Peyer's patch (tissue), 4 donors: Measurements from ENCODE around the gene SAAL1. TPM values are rescaled to one million over a fixed set of nuclear protein-coding genes. Genes with fewer than 3 reads are reported as not detected.

Experiments
- DNase-seq, 3 donors: peaks; one replicate each; pipeline ENCODE4 v3.0.0-alpha.2; 2017 to 2019
- H3K27ac ChIP-seq, 4 donors: fragments of 200-600 bp; sonication (generic); one replicate each; pipeline ENCODE4 v1.5.1; 2016 to 2019
- H3K27me3 ChIP-seq, 2 donors: fragments of 200-600 bp; sonication (generic); one replicate each; pipeline ENCODE4 v1.5.1; 2019
- H3K36me3 ChIP-seq, 3 donors: fragments of 200-600 bp; sonication (generic); one replicate each; pipeline ENCODE4 v1.5.1; 2016 to 2019
- H3K4me1 ChIP-seq, 4 donors: fragments of 200-600 bp; sonication (generic); one replicate each; pipeline ENCODE4 v1.5.1; 2016 to 2019
- H3K4me3 ChIP-seq, 4 donors: fragments of 200-600 bp; sonication (generic); 1 replicate in 3 of 4; 2 replicates in 1 of 4; pipeline ENCODE4 v1.5.1; 2016 to 2019; ENCODE audit warnings: mild to moderate bottlenecking in 1 of 4
- H3K9me3 ChIP-seq, 4 donors: fragments of 200-600 bp; sonication (generic); one replicate each; pipeline ENCODE4 v1.5.1; 2016 to 2019; ENCODE audit warnings: mild to moderate bottlenecking in 1 of 4
- CTCF ChIP-seq, 6 experiments: fragments of 450-650 bp in 4 of 6; fragments of 200-600 bp in 2 of 6; sonication (generic) in 1 of 6; IDR thresholded peaks; one replicate each; pipeline ENCODE4 v1.5.1; 2017 to 2019; ENCODE audit warnings: antibody characterized with exemption in 6 of 6, mild to moderate bottlenecking in 3 of 6, moderate library complexity in 1 of 6
- POLR2A ChIP-seq, 2 donors: fragments of 450-650 bp; IDR thresholded peaks; one replicate each; pipeline ENCODE4 v1.5.1; 2017; ENCODE audit warnings: antibody characterized with exemption in 2 of 2, mild to moderate bottlenecking in 2 of 2, moderate library complexity in 2 of 2
- total RNA-seq, 4 donors: library from RNA; depleted of rRNA; stranded (reverse); fragments of >200 nt; gene quantifications; one replicate each; pipeline ENCODE4 v1.1.0, GENCODE V29; 2016

SAAL1 gene
- total RNA-seq, 4 donors from 2014 or later, result 8.6 to 58.6 (median 15.5) TPM

DNA sequence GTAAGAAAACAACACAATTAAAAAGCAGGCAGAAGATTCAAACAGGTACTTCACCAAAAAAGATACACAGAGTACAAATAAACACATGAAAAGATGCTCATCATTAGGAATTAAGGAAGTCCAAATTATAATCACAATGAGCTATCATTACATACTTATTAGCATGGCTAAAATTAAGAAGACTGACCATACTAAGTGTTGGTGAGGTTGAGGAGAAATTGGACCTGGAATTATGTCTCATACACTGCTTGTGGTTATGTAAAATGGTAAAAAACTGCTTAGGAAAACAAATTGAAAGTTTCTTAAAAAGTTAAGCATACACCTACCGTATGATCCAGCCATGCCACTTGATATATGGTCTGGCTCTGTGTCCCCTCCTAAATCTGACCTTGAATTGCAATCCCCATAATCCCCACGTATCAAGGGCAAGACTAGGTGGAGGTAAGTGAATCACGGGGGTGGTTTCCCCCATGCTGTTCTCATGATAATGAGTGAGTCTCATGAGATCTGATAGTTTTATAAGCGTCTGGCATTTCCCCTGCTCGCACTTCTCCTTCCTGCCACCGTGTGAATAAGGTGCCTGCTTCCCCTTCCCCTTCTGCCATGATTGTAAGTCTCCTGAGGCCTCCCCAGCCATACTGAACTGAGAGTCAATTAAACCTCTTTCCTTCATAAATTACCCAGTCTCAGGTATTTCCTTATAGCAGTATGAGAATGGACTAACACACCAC, 4.8 kb downstream of the SAAL1 start:
- TF ChIP-seq CTCF (IDR thresholded peaks at IDR 0.05) (no peak), POLR2A (IDR thresholded peaks at IDR 0.05) (no peak)
- Histone ChIP-seq H3K9me3 (no peaks in the 10 kb centered on the region), H3K4me1 (peaks cover 0 to 12% (median 3%) of the 10 kb centered on the region in 4 donors), H3K27me3 (no peaks in the 10 kb centered on the region), H3K36me3 (peaks cover 0 to 32% (median 0%) of the 10 kb centered on the region in 3 donors), H3K27ac (no peak overlapping the region), H3K4me3 (no peak overlapping the region)
- DNase-seq, result no peak

DNA sequence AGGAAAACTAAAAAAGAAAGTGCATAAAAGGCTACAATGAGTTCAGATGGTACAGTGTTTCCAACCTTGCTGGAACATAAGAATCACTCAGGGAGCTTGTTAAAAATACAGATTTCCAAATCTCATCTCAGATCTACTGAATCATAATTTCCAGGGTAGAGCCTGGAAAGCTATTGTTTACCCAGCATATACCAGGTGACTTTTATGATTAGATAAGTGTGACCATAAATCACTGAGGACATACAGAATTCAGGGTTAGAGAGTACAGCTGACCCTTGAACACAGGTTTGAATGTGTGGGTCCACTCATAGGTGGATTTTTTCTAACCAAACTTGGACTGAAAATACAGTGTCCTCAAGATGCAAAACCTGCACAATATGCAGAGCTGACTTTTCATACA, 11.9 kb downstream of the SAAL1 start:
- H3K4me1 ChIP-seq, result no peaks in the 10 kb centered on the region
- no peaks in the 10 kb centered on the region for H3K9me3 ChIP-seq
- peaks cover 0 to 49% (median 0%) of the 10 kb centered on the region in 3 donors for H3K36me3 ChIP-seq
- no peak for DNase-seq
- no peaks in the 10 kb centered on the region for H3K27me3 ChIP-seq
- H3K4me3 ChIP-seq, result no peak overlapping the region
- no peak overlapping the region for H3K27ac ChIP-seq
- no peak for TF ChIP-seq CTCF (IDR thresholded peaks at IDR 0.05)
- no peak for TF ChIP-seq POLR2A (IDR thresholded peaks at IDR 0.05)

GRCh38 chr11:18091731-18092130, 14.2 kb downstream of the SAAL1 start:
- Histone ChIP-seq H3K4me1 (no peaks in the 10 kb centered on the region), H3K4me3 (no peak overlapping the region), H3K27me3 (no peaks in the 10 kb centered on the region), H3K36me3 (peaks cover 0 to 68% (median 0%) of the 10 kb centered on the region in 3 donors), H3K9me3 (no peaks in the 10 kb centered on the region), H3K27ac (no peak overlapping the region)
- DNase-seq, result no peak
- no peak for TF ChIP-seq CTCF (IDR thresholded peaks at IDR 0.05)
- TF ChIP-seq POLR2A (IDR thresholded peaks at IDR 0.05), result no peak

- no peak for TF ChIP-seq CTCF (IDR thresholded peaks at IDR 0.05)
- no peak for TF ChIP-seq POLR2A (IDR thresholded peaks at IDR 0.05)
- DNase-seq, result no peak
- no peaks in the 10 kb centered on the region for H3K27me3 ChIP-seq
These were observed 16.9 kb downstream of the SAAL1 start for GRCh38 chr11:18088966-18089365.

GRCh38 chr11:18088366-18088765, 17.5 kb downstream of the SAAL1 start:
- H3K9me3 ChIP-seq, result no peaks in the 10 kb centered on the region
- H3K36me3 ChIP-seq, result peaks cover 0 to 79% (median 0%) of the 10 kb centered on the region in 3 donors
- H3K27me3 ChIP-seq, result no peaks in the 10 kb centered on the region
- no peak overlapping the region for H3K4me3 ChIP-seq
- H3K27ac ChIP-seq, result no peak overlapping the region
- DNase-seq, result no peak
- H3K4me1 ChIP-seq, result no peaks in the 10 kb centered on the region
- TF ChIP-seq POLR2A (IDR thresholded peaks at IDR 0.05) (no peak), CTCF (IDR thresholded peaks at IDR 0.05) (no peak)

More at GRCh38 chr11:18088966-18089365, 16.9 kb downstream of the SAAL1 start:
- H3K27ac ChIP-seq, result no peak overlapping the region
- H3K36me3 ChIP-seq, result peaks cover 0 to 81% (median 0%) of the 10 kb centered on the region in 3 donors
- no peak overlapping the region for H3K4me3 ChIP-seq
- H3K4me1 ChIP-seq, result no peaks in the 10 kb centered on the region
- H3K9me3 ChIP-seq, result no peaks in the 10 kb centered on the region
